Astrocyte (in vitro differentiated cells and primary cell): ENCODE data around the gene GRM2.

ENCODE experiments used
- CTCF ChIP-seq: IDR thresholded peaks from 2 replicates; pipeline ENCODE4 v1.5.1; 2011; ENCODE audit warnings: low read depth, mild to moderate bottlenecking, inconsistent platforms, low read length, moderate library complexity; ENCODE audit not compliant: insufficient read depth
- EZH2 ChIP-seq: IDR thresholded peaks from 2 replicates; pipeline ENCODE4 v1.6.1; 2012; ENCODE audit warnings: mild to moderate bottlenecking, low read length, inconsistent platforms; ENCODE audit not compliant: insufficient read depth

GRCh38 chr3:51751287-51751686, 44.4 kb downstream of the GRM2 start:
- TF ChIP-seq CTCF (no peak), EZH2 (no peak)
